Suprapubic skin (tissue), 4 donors: ENCODE measurements around the gene XXYLT1. TPM values are rescaled to one million over a fixed set of nuclear protein-coding genes. Genes with fewer than 3 reads are reported as not detected.

Source experiments
- DNase-seq, 2 donors: peaks; one replicate each; pipeline ENCODE4 v3.0.0-alpha.2; 2019; ENCODE audit warnings: low spot score in 2 of 2
- H3K27ac ChIP-seq: fragments of 200-600 bp; sonication (generic); one replicate; pipeline ENCODE4 v1.5.1; 2019
- H3K27me3 ChIP-seq: fragments of 200-600 bp; sonication (generic); one replicate; pipeline ENCODE4 v1.5.1; 2019
- H3K36me3 ChIP-seq: fragments of 200-600 bp; sonication (generic); one replicate; pipeline ENCODE4 v1.5.1; 2019
- H3K4me1 ChIP-seq: fragments of 200-600 bp; sonication (generic); one replicate; pipeline ENCODE4 v1.5.1; 2019
- H3K4me3 ChIP-seq: fragments of 200-600 bp; sonication (generic); one replicate; pipeline ENCODE4 v1.5.1; 2019; ENCODE audit warnings: mild to moderate bottlenecking
- H3K9me3 ChIP-seq: fragments of 200-600 bp; sonication (generic); one replicate; pipeline ENCODE4 v1.5.1; 2019
- CTCF ChIP-seq, 2 donors: fragments of 200-600 bp in 1 of 2; fragments of 450-650 bp in 1 of 2; sonication (generic) in 1 of 2; IDR thresholded peaks; one replicate each; pipeline ENCODE4 v1.5.1; 2016 to 2019; ENCODE audit warnings: antibody characterized with exemption in 2 of 2, mild to moderate bottlenecking in 1 of 2, moderate library complexity in 1 of 2
- EP300 ChIP-seq: sonication (generic); formaldehyde crosslinking; IDR thresholded peaks from one replicate; pipeline ENCODE4 v1.6.1; 2017; ENCODE audit warnings: antibody characterized with exemption
- POLR2A ChIP-seq, 2 donors: fragments of 450-650 bp; IDR thresholded peaks; one replicate each; pipeline ENCODE4 v1.6.1; 2017; ENCODE audit warnings: antibody characterized with exemption in 2 of 2, mild to moderate bottlenecking in 2 of 2, moderate library complexity in 2 of 2
- POLR2AphosphoS5 ChIP-seq, 3 donors: sonication (generic); formaldehyde crosslinking; IDR thresholded peaks; one replicate each; pipeline ENCODE4 v1.6.1; 2017; ENCODE audit warnings: antibody characterized with exemption in 3 of 3
- WGBS: methylation state at CpG from one replicate; pipeline ENCODE4 v1.1.5; 2018; 5-methylcytosine and 5-hydroxymethylcytosine counted together
- total RNA-seq, 4 donors: library from RNA; depleted of rRNA; stranded (reverse); fragments of >200 nt; gene quantifications; one replicate each; pipeline ENCODE4 v1.1.0, GENCODE V29; 2016

Gene XXYLT1
- total RNA-seq, 4 donors from 2014 or later, result 8.0 to 19.4 (median 13.2) TPM

DNA sequence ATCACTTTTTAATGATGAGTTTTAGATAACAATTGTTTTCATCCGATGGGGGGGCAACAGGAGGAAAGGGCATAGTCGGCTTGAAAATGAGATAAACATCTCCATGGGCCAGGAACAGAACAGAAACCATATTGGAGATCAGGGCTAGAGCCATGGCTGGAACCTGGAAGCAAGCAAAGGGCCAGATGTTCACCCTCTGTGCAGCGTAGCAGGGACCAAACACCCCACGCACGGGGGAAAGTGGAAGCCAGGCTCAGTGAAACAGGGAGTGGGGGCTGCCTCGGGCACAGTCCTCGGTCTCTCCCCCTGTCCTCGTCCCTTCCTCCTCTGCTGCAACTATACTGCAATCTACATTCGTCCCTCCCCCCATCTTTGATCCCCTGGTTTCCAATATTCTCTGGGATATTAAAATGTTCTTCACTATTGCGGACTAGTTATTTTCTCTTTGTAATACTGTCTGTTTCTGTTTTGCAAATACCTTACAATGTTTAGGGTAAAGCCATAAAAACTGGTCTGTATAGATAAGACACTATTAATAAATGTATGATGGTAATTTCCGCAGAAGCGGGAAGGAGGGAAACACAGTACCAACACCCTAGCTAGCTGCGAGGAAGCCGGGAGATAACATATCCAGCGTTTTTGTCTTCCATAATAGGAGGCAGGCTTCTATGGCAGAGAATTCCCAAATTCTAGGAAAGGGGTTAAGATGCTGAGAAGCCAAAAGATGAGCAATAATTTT lies 121.5 kb downstream of the XXYLT1 start:
- peaks cover 58% of the 10 kb centered on the region for H3K4me1 ChIP-seq
- WGBS, result 69% methylated on average over 15 of the region's 15 CpGs
- H3K4me3 ChIP-seq, result no peak overlapping the region

GRCh38 chr3:195148549-195148948 lies 122.4 kb downstream of the XXYLT1 start:
- peaks cover 49% of the 10 kb centered on the region for H3K4me1 ChIP-seq
- WGBS, result 58% methylated on average over 10 of the region's 10 CpGs
- no peak for DNase-seq
- no peaks in the 10 kb centered on the region for H3K9me3 ChIP-seq
- H3K27me3 ChIP-seq, result no peaks in the 10 kb centered on the region
- H3K36me3 ChIP-seq, result no peaks in the 10 kb centered on the region
- TF ChIP-seq POLR2AphosphoS5 (IDR thresholded peaks at IDR 0.05) (no peak), CTCF (IDR thresholded peaks at IDR 0.05) (no peak), EP300 (no peak), POLR2A (IDR thresholded peaks at IDR 0.05) (no peak)
- peak overlapping the region; percentile 32 for H3K27ac ChIP-seq
- no peak overlapping the region for H3K4me3 ChIP-seq

More for the DNA sequence above, 121.5 kb downstream of the XXYLT1 start:
- DNase-seq, result no peak
- TF ChIP-seq POLR2AphosphoS5 (IDR thresholded peaks at IDR 0.05), result no peak
- no peak for TF ChIP-seq CTCF (IDR thresholded peaks at IDR 0.05)
- TF ChIP-seq EP300, result no peak
- no peak for TF ChIP-seq POLR2A (IDR thresholded peaks at IDR 0.05)
- H3K9me3 ChIP-seq, result no peaks in the 10 kb centered on the region
- no peaks in the 10 kb centered on the region for H3K27me3 ChIP-seq
- no peak overlapping the region for H3K27ac ChIP-seq
- H3K36me3 ChIP-seq, result no peaks in the 10 kb centered on the region

DNA sequence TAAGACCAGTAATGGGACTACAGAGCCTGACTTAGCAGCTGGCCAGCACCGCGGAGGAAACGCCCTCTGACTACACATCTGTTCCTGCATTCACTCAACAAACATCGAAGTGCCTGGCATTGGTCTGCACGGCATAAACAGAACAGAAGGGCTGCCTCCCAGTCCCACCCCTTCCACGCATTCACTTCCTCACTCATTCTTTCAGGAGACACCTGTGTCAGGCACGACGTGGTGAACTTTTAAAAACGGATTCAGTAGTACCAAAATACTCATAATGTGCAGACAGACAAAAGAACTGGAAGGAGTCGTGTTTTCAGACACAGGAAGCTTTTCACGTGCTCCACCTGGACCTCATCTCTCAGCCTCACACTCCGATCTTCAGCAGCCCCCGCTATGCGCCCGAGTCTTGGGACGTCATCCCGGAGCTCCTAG lies 123.3 kb downstream of the XXYLT1 start:
- Histone ChIP-seq H3K36me3 (no peaks in the 10 kb centered on the region), H3K9me3 (no peaks in the 10 kb centered on the region), H3K4me1 (peaks cover 42% of the 10 kb centered on the region), H3K27me3 (no peaks in the 10 kb centered on the region), H3K27ac (no peak overlapping the region), H3K4me3 (peak overlapping the region; percentile 21)
- WGBS, result 71% methylated on average over 17 of the region's 17 CpGs
- TF ChIP-seq EP300, result no peak
- no peak for TF ChIP-seq CTCF (IDR thresholded peaks at IDR 0.05)
- DNase-seq, result no peak

GRCh38 chr3:195146131-195146530 lies 124.8 kb downstream of the XXYLT1 start:
- no peaks in the 10 kb centered on the region for H3K27me3 ChIP-seq
- H3K27ac ChIP-seq, result no peak overlapping the region
- no peaks in the 10 kb centered on the region for H3K36me3 ChIP-seq
- WGBS, result 82% methylated on average over 8 of the region's 8 CpGs
- peaks cover 31% of the 10 kb centered on the region for H3K4me1 ChIP-seq
- DNase-seq, result no peak
- H3K9me3 ChIP-seq, result no peaks in the 10 kb centered on the region
- H3K4me3 ChIP-seq, result no peak overlapping the region
- TF ChIP-seq POLR2A (IDR thresholded peaks at IDR 0.05) (no peak), EP300 (no peak)

DNA sequence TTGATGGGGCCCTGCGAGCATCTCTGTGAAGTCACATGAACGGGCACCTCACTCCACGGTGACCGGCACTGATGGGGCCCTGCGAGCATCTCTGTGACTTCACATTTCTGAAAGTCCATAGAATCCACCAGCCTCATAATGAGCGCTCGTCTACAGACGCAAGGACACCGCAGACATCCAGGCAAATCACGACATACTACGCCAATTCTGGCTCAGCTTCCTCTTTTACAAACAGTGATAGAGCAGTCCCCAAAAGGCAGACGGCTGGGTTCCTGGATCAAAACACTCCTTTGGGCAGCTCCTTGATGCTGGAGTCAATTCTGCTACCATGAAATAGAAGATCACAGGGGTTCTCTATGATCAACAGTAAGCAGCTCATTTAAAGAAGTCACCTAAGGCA lies 125.4 kb downstream of the XXYLT1 start:
- H3K27me3 ChIP-seq, result no peaks in the 10 kb centered on the region
- TF ChIP-seq EP300 (no peak), CTCF (IDR thresholded peaks at IDR 0.05) (no peak), POLR2A (IDR thresholded peaks at IDR 0.05) (no peak), POLR2AphosphoS5 (IDR thresholded peaks at IDR 0.05) (no peak)
- DNase-seq, result no peak
- H3K27ac ChIP-seq, result no peak overlapping the region
- H3K4me1 ChIP-seq, result peaks cover 25% of the 10 kb centered on the region
- no peaks in the 10 kb centered on the region for H3K9me3 ChIP-seq
- WGBS, result 93% methylated on average over 12 of the region's 12 CpGs
- no peak overlapping the region for H3K4me3 ChIP-seq
- no peaks in the 10 kb centered on the region for H3K36me3 ChIP-seq

DNA sequence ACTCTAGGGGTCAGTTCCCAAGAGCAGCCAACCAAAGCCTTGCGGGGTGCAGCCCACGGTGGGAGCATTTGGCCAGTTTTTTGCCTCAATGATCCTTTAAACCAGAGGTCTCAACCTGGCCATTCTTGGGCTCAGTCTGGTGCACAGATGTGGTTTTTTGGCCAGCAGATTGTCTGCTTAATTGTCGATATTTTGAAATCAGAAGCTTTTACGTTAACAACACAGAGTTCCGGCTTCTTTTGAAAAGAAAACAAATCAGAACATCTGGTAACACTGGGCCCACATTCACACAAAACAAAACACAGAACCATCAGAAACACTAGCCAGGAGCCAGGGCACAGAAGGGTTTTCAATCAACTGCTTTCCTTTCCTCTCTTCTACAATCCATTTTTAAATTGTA lies 127.7 kb downstream of the XXYLT1 start:
- Histone ChIP-seq H3K36me3 (no peaks in the 10 kb centered on the region), H3K4me1 (peaks cover 22% of the 10 kb centered on the region), H3K27ac (no peak overlapping the region), H3K9me3 (no peaks in the 10 kb centered on the region), H3K27me3 (no peaks in the 10 kb centered on the region), H3K4me3 (no peak overlapping the region)
- 89% methylated on average over 5 of the region's 5 CpGs for WGBS
- DNase-seq, result no peak
- TF ChIP-seq EP300 (no peak), POLR2A (IDR thresholded peaks at IDR 0.05) (no peak), POLR2AphosphoS5 (IDR thresholded peaks at IDR 0.05) (no peak), CTCF (IDR thresholded peaks at IDR 0.05) (no peak)
